Measurements from ENCODE around the gene SPRED2. TPM values are rescaled to one million over a fixed set of nuclear protein-coding genes. Genes with fewer than 3 reads are reported as not detected.

The SPRED2 gene
- total RNA-seq, 1 donor from 2014 or later: 11.1 TPM

DNA sequence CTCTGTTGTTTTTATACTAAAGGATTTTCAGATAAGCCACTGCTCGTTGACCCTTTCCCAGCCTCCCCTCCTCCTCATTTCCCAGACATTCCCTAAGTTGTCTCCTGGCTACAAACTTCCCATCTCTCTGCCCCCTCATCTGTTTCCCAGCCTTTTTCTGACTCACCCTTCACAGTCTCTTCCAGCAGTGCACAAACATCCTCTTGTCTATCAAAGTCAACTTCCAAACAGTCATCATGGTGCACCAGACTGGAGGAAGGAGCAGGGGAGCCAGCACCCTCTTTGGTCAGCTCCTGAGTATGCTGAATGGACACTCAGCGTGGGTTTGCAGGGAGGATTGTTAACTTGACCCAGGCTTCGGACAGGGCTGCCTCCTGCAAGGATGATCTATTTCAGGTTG is 26.6 kb upstream of the SPRED2 start:
- peak; percentile 18 for DNase-seq (ENCODE audit: low read depth)
- no peak overlapping the region for H3K4me3 ChIP-seq (ENCODE audit: low read depth, low read length)
- TF ChIP-seq, protein P1, sequence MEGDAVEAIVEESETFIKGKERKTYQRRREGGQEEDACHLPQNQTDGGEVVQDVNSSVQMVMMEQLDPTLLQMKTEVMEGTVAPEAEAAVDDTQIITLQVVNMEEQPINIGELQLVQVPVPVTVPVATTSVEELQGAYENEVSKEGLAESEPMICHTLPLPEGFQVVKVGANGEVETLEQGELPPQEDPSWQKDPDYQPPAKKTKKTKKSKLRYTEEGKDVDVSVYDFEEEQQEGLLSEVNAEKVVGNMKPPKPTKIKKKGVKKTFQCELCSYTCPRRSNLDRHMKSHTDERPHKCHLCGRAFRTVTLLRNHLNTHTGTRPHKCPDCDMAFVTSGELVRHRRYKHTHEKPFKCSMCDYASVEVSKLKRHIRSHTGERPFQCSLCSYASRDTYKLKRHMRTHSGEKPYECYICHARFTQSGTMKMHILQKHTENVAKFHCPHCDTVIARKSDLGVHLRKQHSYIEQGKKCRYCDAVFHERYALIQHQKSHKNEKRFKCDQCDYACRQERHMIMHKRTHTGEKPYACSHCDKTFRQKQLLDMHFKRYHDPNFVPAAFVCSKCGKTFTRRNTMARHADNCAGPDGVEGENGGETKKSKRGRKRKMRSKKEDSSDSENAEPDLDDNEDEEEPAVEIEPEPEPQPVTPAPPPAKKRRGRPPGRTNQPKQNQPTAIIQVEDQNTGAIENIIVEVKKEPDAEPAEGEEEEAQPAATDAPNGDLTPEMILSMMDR (conservative IDR thresholded peaks at IDR 0.05; ENCODE audit: low read depth, low read length): no peak

DNA sequence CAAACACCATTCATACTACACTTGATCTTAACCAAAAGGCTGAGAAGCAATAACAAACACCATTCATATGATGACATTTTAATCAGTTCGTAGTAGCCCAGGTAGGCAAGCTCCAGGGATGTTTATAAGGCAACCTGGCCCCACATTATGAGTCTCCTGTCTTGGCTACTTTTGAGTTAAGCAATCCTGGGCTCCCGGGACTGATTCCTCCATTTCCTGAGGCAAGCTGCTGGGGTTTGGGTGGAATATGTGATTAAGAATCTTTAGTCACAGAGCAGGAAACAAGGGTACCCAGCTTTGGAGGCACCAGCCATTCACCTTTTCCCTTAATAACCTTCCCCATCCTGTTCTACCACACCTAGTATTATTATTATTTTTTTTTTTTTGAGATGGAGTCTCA is 24.5 kb upstream of the SPRED2 start:
- H3K4me3 ChIP-seq (ENCODE audit: low read depth, low read length): no peak overlapping the region
- DNase-seq (ENCODE audit: low read depth): no peak
- TF ChIP-seq, protein P1 (conservative IDR thresholded peaks at IDR 0.05; ENCODE audit: low read depth, low read length): no peak

DNA sequence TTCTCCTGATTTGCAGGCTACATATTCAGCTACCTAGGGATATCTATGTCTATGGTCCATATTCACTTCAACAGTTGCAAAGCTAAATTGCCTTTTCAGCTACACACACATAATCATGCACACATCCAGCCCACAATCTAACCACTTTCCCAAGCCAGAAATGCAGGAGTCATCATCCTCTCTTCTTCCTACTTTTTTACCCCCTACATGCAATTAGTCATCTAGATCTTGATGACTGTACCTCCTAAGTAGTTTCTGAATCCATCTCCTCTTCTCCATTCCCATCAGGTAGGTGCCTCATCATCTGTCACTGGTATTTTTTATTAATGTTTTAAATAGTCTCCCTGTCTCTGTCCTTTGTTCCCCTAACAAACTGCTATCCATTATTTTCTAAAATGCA is 23.7 kb upstream of the SPRED2 start:
- TF ChIP-seq, protein P1 (conservative IDR thresholded peaks at IDR 0.05; ENCODE audit: low read depth, low read length): no peak
- no peak overlapping the region for H3K4me3 ChIP-seq (ENCODE audit: low read depth, low read length)
- DNase-seq (ENCODE audit: low read depth): peak; percentile 67

- DNase-seq (ENCODE audit: low read depth): no peak
- no peak overlapping the region for H3K4me3 ChIP-seq (ENCODE audit: low read depth, low read length)
- TF ChIP-seq, protein P1 (conservative IDR thresholded peaks at IDR 0.05; ENCODE audit: low read depth, low read length): no peak
These were observed 21.5 kb upstream of the SPRED2 start for GRCh38 chr2:65453916-65454315.

- DNase-seq (ENCODE audit: low read depth): no peak
- TF ChIP-seq, protein P1 (conservative IDR thresholded peaks at IDR 0.05; ENCODE audit: low read depth, low read length): no peak
- H3K4me3 ChIP-seq (ENCODE audit: low read depth, low read length): no peak overlapping the region
These were observed 19.9 kb upstream of the SPRED2 start for GRCh38 chr2:65452150-65452895.

- H3K4me3 ChIP-seq (ENCODE audit: low read depth, low read length): no peak overlapping the region
- TF ChIP-seq, protein P1 (conservative IDR thresholded peaks at IDR 0.05; ENCODE audit: low read depth, low read length): no peak
- no peak for DNase-seq (ENCODE audit: low read depth)
These were observed 18.4 kb upstream of the SPRED2 start for GRCh38 chr2:65450810-65451209.

DNA sequence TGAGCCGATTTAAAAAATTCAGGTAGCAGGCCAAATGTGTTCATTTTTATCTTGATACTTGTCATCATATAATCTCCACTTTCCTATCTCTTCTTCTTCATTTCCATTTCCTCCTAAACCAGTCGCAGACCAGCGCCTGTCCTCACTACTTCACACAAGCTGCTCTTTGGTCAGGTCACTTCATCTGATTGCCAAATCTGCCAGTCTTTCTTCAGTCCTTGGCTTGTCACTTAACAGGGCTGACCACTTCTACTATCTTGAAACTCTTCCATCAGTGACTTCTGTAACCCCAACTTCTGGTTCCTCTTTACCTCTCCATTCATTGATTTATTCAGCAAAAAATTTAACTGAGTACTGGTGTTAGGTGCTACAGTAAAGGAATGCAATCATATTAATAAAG is 18.0 kb upstream of the SPRED2 start:
- TF ChIP-seq, protein P1 (conservative IDR thresholded peaks at IDR 0.05; ENCODE audit: low read depth, low read length): no peak
- no peak for DNase-seq (ENCODE audit: low read depth)
- H3K4me3 ChIP-seq (ENCODE audit: low read depth, low read length): no peak overlapping the region
